NCI-H1417 treated with DMSO at 0.1 percent for 48 hours (cell line): ENCODE results near the gene WWC1.
A peak's percentile ranks its signal among the peaks of the same experiment; 100 is the strongest.

Source experiments
- DNase-seq: peaks from one replicate; lab custom pipeline; 2025; lab: John Stamatoyannopoulos, UW

The WWC1 gene

DNA sequence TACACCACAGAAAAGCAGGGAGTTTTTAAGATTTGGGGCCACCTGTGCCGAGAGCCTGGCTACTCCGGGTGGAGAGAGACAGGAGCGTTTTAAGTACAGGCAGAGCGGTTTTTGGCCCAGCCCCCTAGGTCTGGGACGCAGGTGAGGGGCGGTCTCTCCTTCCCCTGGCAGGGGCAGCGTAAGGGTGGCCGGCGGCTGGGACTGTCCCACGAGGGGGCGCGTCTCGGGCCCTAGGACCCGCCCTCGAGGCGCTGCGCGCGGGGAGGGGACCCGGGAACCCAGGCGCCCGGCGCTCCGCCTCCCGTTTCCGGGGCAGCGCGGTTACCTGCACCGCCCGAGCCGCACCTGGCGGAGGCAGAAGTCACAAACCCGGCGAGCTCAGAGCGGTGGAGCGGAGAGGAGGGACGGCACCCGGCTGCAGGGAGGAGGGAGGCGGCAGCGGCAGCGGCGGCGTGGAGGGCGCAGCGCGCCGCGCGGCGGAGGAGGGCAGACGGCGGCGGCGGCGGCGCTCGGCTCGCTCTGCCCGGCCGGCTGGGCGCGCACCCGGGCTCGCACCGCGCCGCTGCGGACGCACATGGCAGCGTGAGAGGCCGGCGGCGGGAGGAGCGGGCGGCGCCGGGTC lies at the start of gene WWC1:
Gene WWC1, plus strand, starts transcription at position 304 of the 622 bp plus-strand sequence. CDS start 508 bp downstream, outside the sequence.
- DNase-seq, result no peak

DNA sequence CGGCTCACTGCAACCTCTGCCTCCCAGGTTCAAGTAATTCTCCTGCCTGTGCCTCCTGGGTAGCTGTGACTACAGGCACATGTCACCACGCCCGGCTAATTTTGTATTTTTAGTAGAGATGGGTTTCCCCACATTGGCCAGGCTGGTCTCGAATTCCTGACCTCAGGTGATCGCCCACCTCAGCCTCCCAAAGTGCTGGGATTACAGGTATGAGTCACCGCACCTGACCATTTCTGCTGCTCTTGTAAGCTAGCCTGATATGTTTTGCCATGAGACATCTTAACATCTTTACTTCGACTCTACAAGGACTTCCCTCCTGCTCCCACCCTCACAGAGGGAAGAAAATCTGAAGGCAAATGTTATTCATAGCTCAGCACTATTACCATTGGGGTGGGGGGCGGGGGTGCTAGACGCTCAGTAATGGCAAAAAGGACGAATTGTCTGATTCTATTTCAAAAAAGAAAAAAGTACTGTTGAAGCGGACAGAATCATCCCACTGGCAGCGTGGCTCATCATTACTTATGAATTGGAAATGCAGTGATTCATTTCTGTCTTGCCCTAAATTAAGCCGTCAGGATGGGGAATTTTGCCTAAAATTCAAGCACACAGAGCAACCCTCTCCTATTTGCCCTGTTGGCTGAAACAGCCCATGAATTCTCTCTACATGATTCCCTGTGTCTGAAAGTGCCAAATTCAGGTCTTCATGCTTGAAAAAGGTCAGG lies 46.4 kb upstream of the WWC1 start:
- no peak for DNase-seq

DNA sequence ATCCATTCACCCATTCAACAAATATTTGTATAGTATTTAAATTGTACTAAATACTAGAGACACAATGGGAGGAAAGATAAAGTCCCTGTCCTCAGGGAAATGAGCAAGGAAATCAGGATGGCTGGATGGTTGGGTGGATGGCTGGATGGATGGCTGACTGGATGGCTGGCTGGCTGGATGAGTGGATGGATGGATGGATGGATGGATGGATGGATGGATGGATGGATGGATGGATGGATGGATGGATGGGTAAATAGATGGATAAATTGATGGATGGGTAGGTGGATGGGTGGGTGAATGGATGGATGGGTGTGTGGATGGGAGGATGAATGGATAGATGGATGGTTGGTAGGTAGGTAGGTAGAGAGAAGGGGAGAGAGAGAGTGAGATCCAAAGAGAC lies 41.5 kb upstream of the WWC1 start:
- no peak for DNase-seq

DNA sequence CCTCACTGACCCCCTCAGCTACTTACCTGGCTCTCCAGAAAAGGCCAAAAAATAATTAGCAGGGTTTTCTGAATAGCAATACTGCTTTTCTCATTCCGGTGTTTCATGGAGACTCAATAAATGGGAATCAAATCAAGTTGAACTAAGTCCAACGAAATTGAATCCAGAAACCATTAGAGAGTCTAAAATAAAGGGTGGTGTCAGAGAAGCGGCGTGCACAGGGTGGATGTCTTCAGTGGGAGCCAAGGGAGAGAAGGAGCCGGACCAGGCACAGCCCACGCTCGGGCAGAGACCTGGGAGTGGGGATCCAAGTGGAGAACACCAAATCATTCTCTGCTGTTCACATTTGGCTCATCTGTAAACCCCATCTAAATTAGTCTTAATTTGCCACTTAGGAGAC lies 40.2 kb upstream of the WWC1 start:
- no peak for DNase-seq

GRCh38 chr5:168254013-168254693 lies 37.3 kb upstream of the WWC1 start:
- DNase-seq, result no peak

GRCh38 chr5:168260353-168261226 lies 30.9 kb upstream of the WWC1 start:
- no peak for DNase-seq

DNA sequence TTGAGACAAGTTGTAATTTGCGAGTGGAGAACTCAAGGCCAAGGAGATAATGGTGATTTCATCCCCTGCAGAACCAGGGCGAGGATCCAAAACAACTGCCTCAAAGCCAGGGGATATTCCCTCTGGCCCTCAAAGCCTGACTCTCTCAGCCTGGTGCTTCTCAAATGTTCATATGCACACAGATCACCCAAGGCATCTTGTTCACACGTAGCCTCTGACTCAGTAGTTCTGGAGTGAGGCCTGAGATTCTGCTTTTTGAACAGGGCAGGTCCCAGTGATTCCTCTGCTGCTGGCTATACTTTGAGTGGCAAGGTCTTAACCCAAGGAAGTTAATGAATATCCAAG lies 30.2 kb upstream of the WWC1 start:
- no peak for DNase-seq

DNA sequence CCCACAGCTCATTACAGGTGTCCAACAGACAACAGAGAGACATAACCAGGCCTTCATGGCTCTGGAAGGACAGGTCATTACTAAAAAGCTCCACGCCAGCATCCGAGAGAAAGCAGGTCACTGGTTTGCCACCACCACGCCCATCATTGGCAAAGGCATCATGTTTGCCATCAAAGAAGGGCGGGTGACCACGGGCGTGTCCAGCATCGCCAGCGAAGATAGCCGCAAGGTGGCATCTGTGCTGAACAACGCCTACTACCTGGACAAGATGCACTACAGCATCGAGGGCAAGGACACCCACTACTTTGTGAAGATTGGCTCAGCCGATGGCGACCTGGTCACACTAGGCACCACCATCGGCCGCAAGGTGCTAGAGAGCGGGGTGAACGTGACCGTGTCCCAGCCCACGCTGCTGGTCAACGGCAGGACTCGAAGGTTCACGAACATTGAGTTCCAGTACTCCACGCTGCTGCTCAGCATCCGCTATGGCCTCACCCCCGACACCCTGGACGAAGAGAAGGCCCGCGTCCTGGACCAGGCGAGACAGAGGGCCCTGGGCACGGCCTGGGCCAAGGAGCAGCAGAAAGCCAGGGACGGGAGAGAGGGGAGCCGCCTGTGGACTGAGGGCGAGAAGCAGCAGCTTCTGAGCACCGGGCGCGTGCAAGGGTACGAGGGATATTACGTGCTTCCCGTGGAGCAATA lies 29.3 kb upstream of the WWC1 start:
- DNase-seq, result no peak

- DNase-seq, result no peak
Observed at GRCh38 chr5:168263121-168263520, 28.3 kb upstream of the WWC1 start.

DNA sequence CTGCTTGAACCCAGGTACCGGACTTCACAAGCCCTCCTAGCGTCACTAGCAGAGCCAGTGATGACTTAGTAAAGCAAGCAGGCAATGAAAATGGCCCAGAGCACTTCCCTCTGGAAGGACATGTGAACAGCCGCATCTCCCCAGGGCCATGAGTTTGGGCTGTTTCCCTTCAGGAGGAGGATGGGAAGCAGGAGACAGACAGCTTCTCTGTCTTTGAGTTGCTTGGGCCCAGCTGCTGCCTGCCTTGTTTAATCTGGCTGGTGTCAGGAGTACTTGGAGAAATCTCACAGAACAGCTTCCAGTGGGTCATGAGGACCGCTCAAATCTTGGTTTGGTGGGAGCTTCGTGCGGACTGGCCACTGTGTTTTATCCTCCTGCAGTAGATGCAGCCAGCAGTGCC lies 25.4 kb upstream of the WWC1 start:
- DNase-seq, result no peak

- DNase-seq, result peak; percentile 54
Observed at GRCh38 chr5:168268949-168269936, 22.2 kb upstream of the WWC1 start.

GRCh38 chr5:168269937-168270330 lies 21.5 kb upstream of the WWC1 start:
- DNase-seq, result no peak

DNA sequence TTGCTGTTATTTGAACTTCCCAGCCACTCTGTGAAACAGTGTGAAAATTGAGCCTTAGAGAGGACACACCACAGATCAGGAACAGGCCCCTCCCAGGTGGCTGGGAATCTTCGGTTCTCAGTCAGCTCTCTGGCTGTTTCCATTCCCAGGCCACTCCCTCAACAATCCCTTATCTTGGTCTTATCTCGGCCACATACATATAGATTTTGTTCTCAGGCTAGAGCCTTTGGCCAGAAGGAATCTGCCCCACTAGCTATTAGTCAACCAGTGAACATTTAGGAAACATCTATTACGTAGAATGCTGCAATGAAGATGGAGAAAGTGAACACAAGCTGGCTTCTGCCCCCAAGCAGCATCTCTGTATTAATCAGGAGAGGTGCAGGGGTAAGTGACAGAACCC lies 21.0 kb upstream of the WWC1 start:
- DNase-seq, result no peak

DNA sequence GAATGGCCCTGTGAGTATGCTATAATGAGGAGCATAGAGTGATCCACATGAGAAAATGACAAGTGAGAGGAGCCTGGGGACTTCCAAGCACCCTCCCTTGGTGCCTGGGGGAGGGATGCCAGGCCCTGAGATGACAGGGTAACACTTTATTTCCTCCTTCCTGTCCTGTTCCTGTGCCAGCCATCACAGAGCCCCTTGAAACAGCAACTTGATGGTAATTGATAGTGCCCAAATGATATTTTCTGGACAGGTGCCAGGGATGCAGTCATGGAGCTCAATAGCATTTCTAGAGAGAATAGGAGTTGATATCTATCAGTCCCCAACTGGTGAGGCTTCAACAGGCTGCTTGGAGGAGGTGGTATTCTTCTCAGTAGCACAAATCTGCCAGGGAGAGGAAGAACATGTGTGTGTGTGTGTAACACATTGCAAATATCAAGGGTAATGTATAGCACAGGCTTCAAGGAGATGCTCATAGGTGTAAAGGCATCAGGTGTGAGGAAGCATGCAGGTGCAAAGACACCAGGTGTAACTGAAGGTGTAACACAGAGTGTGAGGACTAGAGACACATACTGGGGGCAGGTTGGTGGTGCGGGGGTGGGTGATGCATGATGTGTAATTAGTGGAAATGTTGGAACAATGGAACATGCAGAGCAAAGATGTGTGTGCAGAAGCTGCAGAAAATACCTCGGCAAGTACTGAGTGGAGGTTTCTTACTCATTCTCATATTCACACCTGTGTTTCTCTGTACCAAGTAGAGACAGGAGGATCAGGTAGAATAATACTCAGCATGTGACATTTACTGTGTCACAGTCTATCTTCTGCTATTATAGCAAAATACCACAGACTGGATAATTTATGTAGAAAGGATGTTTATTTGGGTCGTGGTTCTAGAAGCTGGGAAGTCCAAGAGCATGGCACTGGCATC lies 18.1 kb upstream of the WWC1 start:
- no peak for DNase-seq

DNA sequence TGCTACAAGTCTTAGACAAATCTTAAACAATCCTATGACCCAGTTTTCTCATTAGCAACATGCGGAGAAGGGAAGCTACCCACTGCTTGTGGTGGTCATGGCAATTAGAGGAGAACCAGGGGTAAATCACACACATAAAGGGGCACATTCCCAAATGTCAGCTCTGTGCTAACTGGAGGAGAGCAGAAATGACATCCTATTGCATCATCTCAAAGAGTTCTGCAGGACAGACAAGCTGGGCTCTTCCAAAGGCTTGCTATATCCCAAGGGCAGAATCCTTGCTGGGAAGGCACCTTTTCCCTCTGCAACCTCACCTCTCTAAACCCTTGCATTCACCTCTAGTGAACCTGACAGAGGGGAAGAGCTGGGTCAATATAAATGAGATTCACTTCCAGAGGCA lies 17.0 kb upstream of the WWC1 start:
- no peak for DNase-seq

- DNase-seq, result no peak
Observed at GRCh38 chr5:168275940-168276339, 15.5 kb upstream of the WWC1 start.

- DNase-seq, result no peak
Observed at GRCh38 chr5:168282120-168282519, 9.3 kb upstream of the WWC1 start.

GRCh38 chr5:168284809-168285208 lies 6.6 kb upstream of the WWC1 start:
- no peak for DNase-seq

GRCh38 chr5:168285696-168286095 lies 5.7 kb upstream of the WWC1 start:
- DNase-seq, result no peak

DNA sequence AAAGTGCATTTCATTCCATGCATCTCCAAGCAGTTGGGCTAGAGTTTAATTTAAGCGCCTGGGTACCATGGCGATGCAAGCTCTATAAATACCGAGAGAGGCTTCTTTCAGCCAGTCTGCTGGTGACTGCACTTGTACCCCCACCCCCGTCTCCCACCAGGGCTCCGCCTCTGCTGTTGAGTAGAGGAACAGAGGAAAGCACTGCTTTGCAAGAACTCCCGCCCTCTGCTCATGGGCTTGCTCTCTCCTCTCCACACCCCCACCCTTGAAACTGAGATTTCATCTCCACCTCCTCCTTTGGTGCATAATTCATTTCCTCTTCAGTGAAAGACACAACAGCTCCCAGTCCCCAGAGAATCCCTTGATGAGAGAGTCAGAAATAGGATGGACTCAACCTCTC lies 5.1 kb upstream of the WWC1 start:
- no peak for DNase-seq
